ENCODE measurements around the gene SERTAD2. TPM values are rescaled to one million over a fixed set of nuclear protein-coding genes. Genes with fewer than 3 reads are reported as not detected.

SERTAD2 gene
- total RNA-seq, 2 donors from 2014 or later = 11.2 to 20.7 TPM

DNA sequence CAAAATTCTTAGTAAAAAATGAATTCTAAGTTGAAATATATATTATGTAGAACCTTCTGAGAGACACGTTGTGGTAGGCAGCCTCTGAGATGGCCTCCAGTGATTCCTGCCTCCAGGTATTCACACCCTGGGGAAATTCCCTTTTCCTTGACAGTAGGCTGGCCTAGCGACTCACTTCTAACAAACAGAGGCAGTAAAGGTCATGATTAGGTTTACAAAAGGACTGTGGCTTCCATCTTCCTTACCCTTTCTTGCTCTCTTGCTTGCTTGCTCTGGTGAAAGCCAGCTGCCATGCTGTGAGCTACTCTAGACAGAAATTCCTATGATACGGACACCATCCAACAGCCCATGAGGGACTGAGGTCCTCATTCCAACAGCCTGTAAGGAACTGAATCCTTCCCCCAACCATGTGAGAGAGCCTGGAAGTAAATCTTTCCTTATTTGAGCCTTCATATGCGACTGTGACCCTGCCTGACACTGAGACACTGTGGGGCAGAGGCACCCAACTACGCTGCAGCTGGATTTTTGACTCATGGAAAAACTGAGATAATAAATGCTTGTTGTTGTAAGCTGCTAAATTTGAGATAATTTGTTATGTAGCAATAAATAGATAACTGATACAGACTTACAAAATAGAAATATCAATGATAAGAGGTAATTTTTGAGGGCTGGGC lies 32.7 kb upstream of the SERTAD2 start:
- H3K27ac ChIP-seq = no peak overlapping the region
- DNase-seq = no peak
- no peaks in the 10 kb centered on the region for H3K9me3 ChIP-seq

DNA sequence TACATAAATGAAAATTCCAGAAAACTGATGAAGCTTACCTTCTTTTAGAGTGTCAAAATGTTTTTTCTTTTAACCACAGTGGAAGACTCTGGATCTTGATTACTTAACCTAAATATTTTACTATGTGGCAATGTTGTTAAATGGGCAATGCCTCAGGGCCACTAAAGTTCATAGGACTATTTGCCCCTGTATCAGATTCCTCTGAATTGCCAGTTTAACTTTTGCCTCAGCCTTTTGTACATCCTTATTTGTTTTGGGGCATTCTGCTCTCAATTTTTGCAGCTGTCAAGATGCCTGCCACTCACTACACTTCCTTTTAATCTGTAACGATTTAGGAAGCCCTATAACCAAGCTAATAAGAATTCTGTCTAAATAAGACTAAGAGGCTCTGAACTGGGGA lies 31.7 kb upstream of the SERTAD2 start:
- intact Hi-C loops (cut with DNase I) = no loop called here
- no peak overlapping the region for H3K27ac ChIP-seq
- H3K27me3 ChIP-seq = no peaks in the 10 kb centered on the region
- H3K9me3 ChIP-seq = no peaks in the 10 kb centered on the region
- DNase-seq = no peak
- H3K4me3 ChIP-seq = no peak overlapping the region
- no peak overlapping the region for H3K9ac ChIP-seq (ENCODE audit: low read depth in 2 of 2, low read length in 2 of 2)
- H3K4me1 ChIP-seq = no peaks in the 10 kb centered on the region
- no peaks in the 10 kb centered on the region for H3K36me3 ChIP-seq
- TF ChIP-seq, protein P1, sequence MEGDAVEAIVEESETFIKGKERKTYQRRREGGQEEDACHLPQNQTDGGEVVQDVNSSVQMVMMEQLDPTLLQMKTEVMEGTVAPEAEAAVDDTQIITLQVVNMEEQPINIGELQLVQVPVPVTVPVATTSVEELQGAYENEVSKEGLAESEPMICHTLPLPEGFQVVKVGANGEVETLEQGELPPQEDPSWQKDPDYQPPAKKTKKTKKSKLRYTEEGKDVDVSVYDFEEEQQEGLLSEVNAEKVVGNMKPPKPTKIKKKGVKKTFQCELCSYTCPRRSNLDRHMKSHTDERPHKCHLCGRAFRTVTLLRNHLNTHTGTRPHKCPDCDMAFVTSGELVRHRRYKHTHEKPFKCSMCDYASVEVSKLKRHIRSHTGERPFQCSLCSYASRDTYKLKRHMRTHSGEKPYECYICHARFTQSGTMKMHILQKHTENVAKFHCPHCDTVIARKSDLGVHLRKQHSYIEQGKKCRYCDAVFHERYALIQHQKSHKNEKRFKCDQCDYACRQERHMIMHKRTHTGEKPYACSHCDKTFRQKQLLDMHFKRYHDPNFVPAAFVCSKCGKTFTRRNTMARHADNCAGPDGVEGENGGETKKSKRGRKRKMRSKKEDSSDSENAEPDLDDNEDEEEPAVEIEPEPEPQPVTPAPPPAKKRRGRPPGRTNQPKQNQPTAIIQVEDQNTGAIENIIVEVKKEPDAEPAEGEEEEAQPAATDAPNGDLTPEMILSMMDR (IDR thresholded peaks at IDR 0.05) = no peak

More for the DNA sequence above, 32.7 kb upstream of the SERTAD2 start:
- intact Hi-C loops (cut with DNase I) = no loop called here
- Histone ChIP-seq H3K4me3 (no peak overlapping the region), H3K27me3 (no peaks in the 10 kb centered on the region), H3K4me1 (no peaks in the 10 kb centered on the region), H3K36me3 (no peaks in the 10 kb centered on the region), H3K9ac (ENCODE audit: low read depth in 2 of 2, low read length in 2 of 2) (no peak overlapping the region)
- TF ChIP-seq, protein P1 (IDR thresholded peaks at IDR 0.05) = no peak

DNA sequence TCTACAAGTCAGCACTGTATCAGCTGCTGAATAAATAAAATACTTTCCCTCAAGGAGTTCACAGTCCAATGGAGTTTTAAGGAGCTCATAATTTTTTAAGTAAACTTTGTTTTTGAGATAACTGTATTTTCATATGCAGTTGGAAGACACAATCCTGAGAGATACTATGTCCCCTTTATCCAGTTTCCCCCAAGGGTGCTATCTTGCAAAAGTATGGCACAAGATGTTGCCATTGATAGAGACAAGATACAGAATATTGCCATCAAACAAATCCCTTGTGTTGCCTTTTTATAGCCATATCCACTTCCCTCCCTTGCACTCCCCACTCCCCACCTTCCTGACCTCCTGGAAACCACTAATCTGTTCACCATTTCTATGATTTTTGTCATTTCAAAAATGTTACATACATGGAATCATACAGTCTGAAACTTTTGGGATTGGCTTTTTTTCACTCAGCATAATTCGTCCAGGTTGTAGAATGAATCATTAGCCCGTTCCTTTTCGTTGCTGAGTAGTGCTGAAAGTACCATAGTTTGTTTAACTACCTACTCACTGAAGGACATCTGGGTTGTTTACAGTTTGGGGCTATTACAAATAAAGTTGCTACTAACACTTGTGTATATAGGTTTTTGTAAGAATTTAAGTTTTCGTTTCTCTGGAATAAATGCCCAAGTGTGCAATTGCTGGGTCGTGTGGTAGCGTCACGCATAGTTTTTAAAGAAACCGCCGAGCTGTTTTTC lies 30.2 kb upstream of the SERTAD2 start:
- no peaks in the 10 kb centered on the region for H3K36me3 ChIP-seq
- H3K4me3 ChIP-seq = no peak overlapping the region
- H3K9me3 ChIP-seq = no peaks in the 10 kb centered on the region
- no peak for DNase-seq
- no peak overlapping the region for H3K27ac ChIP-seq
- intact Hi-C loops (cut with DNase I) = no loop called here
- TF ChIP-seq, protein P1 (IDR thresholded peaks at IDR 0.05) = no peak
- H3K4me1 ChIP-seq = no peaks in the 10 kb centered on the region
- no peak overlapping the region for H3K9ac ChIP-seq (ENCODE audit: low read depth in 2 of 2, low read length in 2 of 2)
- no peaks in the 10 kb centered on the region for H3K27me3 ChIP-seq

DNA sequence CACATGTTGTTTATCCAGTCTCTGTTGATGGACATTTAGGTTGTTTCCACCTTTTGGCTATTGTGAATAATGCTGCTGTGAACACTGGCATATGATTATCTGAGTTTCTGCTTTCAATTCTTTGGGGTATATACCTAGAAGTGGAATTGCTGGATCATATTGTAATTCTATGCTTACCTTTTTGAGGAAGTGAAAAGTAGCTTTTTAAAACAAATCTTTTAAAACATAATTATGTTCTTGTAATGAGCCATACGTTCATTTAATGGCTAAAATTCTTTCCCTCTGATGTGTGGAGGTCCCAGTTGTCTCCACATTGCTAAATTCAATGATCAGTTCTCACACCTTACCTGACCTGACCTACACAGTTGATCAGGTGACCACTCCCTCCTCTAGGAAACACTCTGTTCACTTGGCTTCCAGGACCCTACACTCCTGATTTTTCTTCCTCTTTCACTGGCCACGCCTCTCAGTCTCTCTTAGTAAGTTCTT lies 27.8 kb upstream of the SERTAD2 start:
- Histone ChIP-seq H3K27me3 (no peaks in the 10 kb centered on the region), H3K9ac (ENCODE audit: low read depth in 2 of 2, low read length in 2 of 2) (no peak overlapping the region), H3K4me1 (no peaks in the 10 kb centered on the region), H3K4me3 (no peak overlapping the region), H3K9me3 (no peaks in the 10 kb centered on the region), H3K36me3 (no peaks in the 10 kb centered on the region), H3K27ac (no peak overlapping the region)
- no peak for DNase-seq
- TF ChIP-seq, protein P1 (IDR thresholded peaks at IDR 0.05) = no peak
- intact Hi-C loops (cut with DNase I) = no loop called here

DNA sequence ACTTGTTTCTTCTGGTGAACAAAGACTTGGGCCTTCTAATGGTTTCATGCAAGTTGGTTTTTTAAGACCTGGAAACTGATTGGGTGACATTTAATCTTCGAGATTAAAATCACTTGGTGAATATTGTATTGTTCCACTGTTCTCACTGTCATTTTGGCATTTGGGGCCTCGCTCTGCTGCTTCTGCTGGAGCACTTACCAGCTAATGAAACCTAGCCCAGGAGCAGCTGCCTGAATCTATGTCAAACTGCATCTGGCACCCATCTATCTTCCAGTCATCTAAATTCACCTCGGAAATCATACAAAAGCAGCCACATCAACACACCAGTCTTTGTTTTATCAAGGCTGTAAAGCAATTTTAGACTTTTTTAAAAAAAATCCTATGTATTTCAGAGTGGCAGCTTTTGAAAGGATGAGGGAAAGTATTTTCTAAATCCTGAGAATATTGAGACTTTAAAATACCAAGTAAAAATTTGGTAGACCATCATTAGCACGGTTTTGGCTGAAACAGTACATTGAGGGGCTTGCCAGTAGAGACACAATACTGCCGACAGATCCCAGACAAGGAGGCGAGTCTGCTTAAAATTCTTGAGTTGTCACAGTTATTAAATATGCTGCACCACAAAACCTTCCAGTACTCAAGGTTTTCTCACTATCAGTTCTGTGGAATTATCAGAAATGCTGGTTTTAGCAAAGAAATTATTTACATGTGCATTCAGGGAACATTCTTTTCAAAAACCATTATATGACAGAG lies 26.1 kb upstream of the SERTAD2 start:
- no peaks in the 10 kb centered on the region for H3K27me3 ChIP-seq
- no peaks in the 10 kb centered on the region for H3K9me3 ChIP-seq
- no peak overlapping the region for H3K27ac ChIP-seq
- intact Hi-C loops (cut with DNase I) = no loop called here
- TF ChIP-seq, protein P1 (IDR thresholded peaks at IDR 0.05) = no peak
- no peak overlapping the region for H3K4me3 ChIP-seq
- H3K4me1 ChIP-seq = no peaks in the 10 kb centered on the region
- H3K9ac ChIP-seq (ENCODE audit: low read depth in 2 of 2, low read length in 2 of 2) = no peak overlapping the region
- no peaks in the 10 kb centered on the region for H3K36me3 ChIP-seq
- no peak for DNase-seq

Data from colonic mucosa (tissue), 4 donors.